ENCODE results near the gene NOS3.
"Not testable (repeated sequence)": the region's sequence is repeated elsewhere in the genome, so short reads cannot be mapped to it uniquely, and the experiment has no call there.

NOS3 gene

GRCh38 chr7:151024435-151025056, 33.7 kb downstream of the NOS3 start, which contains the start of gene ATG9B:
Gene ATG9B, minus strand, starts transcription at chr7:151024494. Its CDS starts 71 bp downstream, at chr7:151024423.
- TF ChIP-seq CTCF (IDR thresholded peaks at IDR 0.05; ENCODE audit: extremely low read depth, missing control alignments), result no peak
- DNase-seq (ENCODE audit: low spot score), result no peak

- no peak for TF ChIP-seq CTCF (IDR thresholded peaks at IDR 0.05; ENCODE audit: extremely low read depth, missing control alignments)
- DNase-seq (ENCODE audit: low spot score), result no peak
These were observed 35.3 kb downstream of the NOS3 start for GRCh38 chr7:151025924-151026671.

- not testable (repeated sequence) for DNase-seq (ENCODE audit: low spot score)
These were observed 36.2 kb downstream of the NOS3 start for GRCh38 chr7:151026771-151027727.

- DNase-seq (ENCODE audit: low spot score), result not testable (repeated sequence)
These were observed 36.9 kb downstream of the NOS3 start for GRCh38 chr7:151027728-151028130.

- DNase-seq (ENCODE audit: low spot score), result peak; percentile 99
- peak; percentile 9 for TF ChIP-seq CTCF (IDR thresholded peaks at IDR 0.05; ENCODE audit: extremely low read depth, missing control alignments)
These were observed 37.5 kb downstream of the NOS3 start, which contains the start of gene ABCB8 for GRCh38 chr7:151028131-151028947. Gene ABCB8, plus strand, starts transcription at chr7:151028450. Its CDS starts 66 bp downstream, at chr7:151028516.

GRCh38 chr7:151028948-151029501, 38.2 kb downstream of the NOS3 start:
- no peak for DNase-seq (ENCODE audit: low spot score)
- TF ChIP-seq CTCF (IDR thresholded peaks at IDR 0.05; ENCODE audit: extremely low read depth, missing control alignments), result no peak

- no peak for TF ChIP-seq CTCF (IDR thresholded peaks at IDR 0.05; ENCODE audit: extremely low read depth, missing control alignments)
- DNase-seq (ENCODE audit: low spot score), result no peak
These were observed 40.2 kb downstream of the NOS3 start for GRCh38 chr7:151031011-151031410.

Data from GM20000 (cell line).